GM12891 (cell line): ENCODE measurements around the gene SERPINB12. TPM values are rescaled to one million over a fixed set of nuclear protein-coding genes. Genes with fewer than 3 reads are reported as not detected.
A peak's percentile ranks its signal among the peaks of the same experiment; 100 is the strongest.

Experiments
- DNase-seq: peaks from one replicate; pipeline ENCODE4 v3.0.0; 2011; ENCODE audit warnings: low spot score; ENCODE audit not compliant: insufficient read length
- FAIRE-seq: peaks from 2 replicates; lab custom pipeline; 2011; peaks lifted over from hg19 to GRCh38; lab: Jason Lieb, UNC
- PAX5 ChIP-seq: IDR thresholded peaks from 2 replicates; pipeline ENCODE4 v1.6.1; 2011; ENCODE audit warnings: low read length, moderate library complexity, mild to moderate bottlenecking; ENCODE audit not compliant: insufficient read depth, severe bottlenecking
- POLR2A ChIP-seq: IDR thresholded peaks from 2 replicates; pipeline ENCODE4 v1.6.1; 2011; ENCODE audit warnings: low read depth, low read length, control low read depth
- POLR2AphosphoS5 ChIP-seq: IDR thresholded peaks from 2 replicates; pipeline ENCODE4 v1.6.1; 2011; ENCODE audit warnings: low read depth, low read length, control low read depth
- POU2F2 ChIP-seq: IDR thresholded peaks from 2 replicates; pipeline ENCODE4 v1.6.1; 2011; ENCODE audit warnings: low read depth, mild to moderate bottlenecking, control low read depth, low read length, moderate library complexity
- SPI1 ChIP-seq: IDR thresholded peaks from 2 replicates; pipeline ENCODE4 v1.6.1; 2011; ENCODE audit warnings: low read depth, low read length, control low read depth
- TAF1 ChIP-seq: IDR thresholded peaks from 2 replicates; pipeline ENCODE4 v1.6.1; 2011; ENCODE audit warnings: low read depth, low read length, control low read depth
- polyA plus RNA-seq: library from polyadenylated mRNA; unstranded; fragments of >200 nt; gene quantifications from one replicate; pipeline ENCODE4 v1.2.1, GENCODE V29; 2012; ENCODE audit warnings: low read depth, missing spikeins, inconsistent platforms; ENCODE audit not compliant: missing spikeins

Gene SERPINB12
- polyA plus RNA-seq: not detected

- DNase-seq: no peak
- TF ChIP-seq SPI1 (peak; percentile 19; the same call in 1 of the 2 replicates), POLR2AphosphoS5 (no peak)
- FAIRE-seq: no peak
Measured at GRCh38 chr18:63542069-63542468, at the start of gene SERPINB12. Gene SERPINB12, plus strand, starts transcription at chr18:63542369. Its CDS starts 13,791 bp downstream, at chr18:63556160.

DNA sequence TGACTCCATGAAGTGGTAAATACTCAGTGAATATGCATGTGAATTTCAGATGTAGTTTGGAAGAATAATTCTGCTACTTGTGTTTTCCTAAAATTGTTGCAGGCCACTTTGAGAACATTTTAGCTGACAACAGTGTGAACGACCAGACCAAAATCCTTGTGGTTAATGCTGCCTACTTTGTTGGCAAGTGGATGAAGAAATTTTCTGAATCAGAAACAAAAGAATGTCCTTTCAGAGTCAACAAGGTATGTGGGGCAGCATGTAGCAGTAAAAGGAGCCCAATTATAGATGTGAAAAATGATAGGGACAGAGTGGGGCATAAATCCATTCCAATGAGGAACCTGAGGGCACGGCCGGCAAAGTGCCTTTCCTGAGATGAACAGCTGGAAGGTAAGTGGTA is 49.3 kb upstream of the SERPINB12 start:
- FAIRE-seq (no peak), DNase-seq (no peak)
- TF ChIP-seq POLR2A: no peak
- no peak for TF ChIP-seq SPI1
- TF ChIP-seq POLR2AphosphoS5: no peak
- no peak for TF ChIP-seq TAF1
- no peak for TF ChIP-seq POU2F2

DNA sequence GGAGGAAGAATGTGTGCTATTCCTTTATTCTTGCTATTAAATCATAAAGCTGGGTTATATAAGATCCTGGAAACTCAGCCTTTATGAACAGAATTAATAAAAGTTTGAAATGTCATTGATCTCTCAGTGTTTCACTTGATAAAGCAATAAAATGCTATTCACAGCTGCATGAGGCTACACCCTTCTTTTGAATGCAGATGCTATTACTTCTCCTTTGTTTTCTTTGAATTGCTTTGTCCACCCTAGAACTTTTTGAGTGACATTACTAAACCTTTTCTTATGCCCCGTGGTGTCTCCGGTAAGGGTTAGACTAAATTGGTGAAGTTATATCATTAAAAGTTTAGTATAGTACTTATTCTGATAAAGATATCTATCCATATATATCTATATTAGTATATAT is 46.5 kb upstream of the SERPINB12 start:
- TF ChIP-seq SPI1 (no peak), PAX5 (no peak), POLR2AphosphoS5 (no peak), POU2F2 (no peak), TAF1 (no peak)
- FAIRE-seq (no peak), DNase-seq (no peak)

- FAIRE-seq: peak; percentile 20
- no peak for DNase-seq
- TF ChIP-seq POU2F2: no peak
- TF ChIP-seq PAX5: no peak
- TF ChIP-seq SPI1: no peak
- no peak for TF ChIP-seq POLR2AphosphoS5
- no peak for TF ChIP-seq TAF1
- TF ChIP-seq POLR2A: no peak
Measured at GRCh38 chr18:63505566-63506335, 36.4 kb upstream of the SERPINB12 start.

GRCh38 chr18:63506336-63506646 is 35.9 kb upstream of the SERPINB12 start:
- no peak for TF ChIP-seq SPI1
- TF ChIP-seq POLR2AphosphoS5: no peak
- no peak for TF ChIP-seq POLR2A
- no peak for TF ChIP-seq POU2F2
- TF ChIP-seq PAX5: no peak
- no peak for TF ChIP-seq TAF1
- FAIRE-seq (no peak), DNase-seq (no peak)

DNA sequence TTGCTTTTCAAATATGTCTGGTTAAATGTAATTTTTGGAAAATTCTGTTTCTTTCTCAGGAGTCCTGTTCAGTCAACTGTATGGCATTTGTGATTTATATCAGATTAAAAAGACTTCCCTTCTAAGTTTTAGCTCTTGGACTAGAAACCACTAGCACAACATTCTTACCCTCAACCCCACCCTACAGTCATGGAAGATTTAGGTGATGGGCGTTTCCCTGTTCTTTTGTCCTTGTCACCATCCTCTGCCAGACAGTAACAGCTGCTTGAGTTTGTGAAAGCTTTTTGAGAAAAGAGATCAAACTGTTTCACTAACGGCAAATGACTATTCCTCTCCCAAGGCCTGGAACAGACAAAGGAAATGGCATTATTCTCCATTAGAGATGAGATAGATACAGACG is 33.6 kb upstream of the SERPINB12 start:
- DNase-seq (no peak), FAIRE-seq (no peak)
- TF ChIP-seq SPI1: no peak
- TF ChIP-seq POU2F2: no peak
- no peak for TF ChIP-seq TAF1
- TF ChIP-seq PAX5: no peak
- TF ChIP-seq POLR2AphosphoS5: no peak
- TF ChIP-seq POLR2A: no peak

DNA sequence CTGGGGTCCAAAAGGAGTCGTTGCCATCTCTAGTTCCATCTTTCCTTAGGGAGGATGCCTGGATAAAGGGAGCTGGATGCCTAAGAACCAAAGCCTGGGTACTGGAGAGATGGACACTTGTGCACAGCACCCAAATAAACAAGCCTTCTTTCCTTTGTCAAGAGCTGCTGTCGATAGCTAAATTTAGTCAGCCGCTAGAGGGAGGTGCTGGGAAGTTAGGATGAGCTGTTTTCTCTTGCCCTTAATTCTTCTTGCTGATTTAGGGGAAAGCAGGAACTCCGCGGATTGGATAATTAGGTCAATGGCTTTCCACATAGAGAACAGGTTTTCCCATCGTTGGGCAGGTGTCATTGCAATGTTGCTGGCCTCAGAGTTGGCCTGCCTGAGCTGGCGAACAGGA is 30.9 kb upstream of the SERPINB12 start:
- DNase-seq: no peak
- no peak for TF ChIP-seq POLR2AphosphoS5
- TF ChIP-seq TAF1: no peak
- TF ChIP-seq POLR2A: no peak
- no peak for TF ChIP-seq PAX5
- no peak for TF ChIP-seq POU2F2
- TF ChIP-seq SPI1: no peak
- peak; percentile 38 for FAIRE-seq

DNA sequence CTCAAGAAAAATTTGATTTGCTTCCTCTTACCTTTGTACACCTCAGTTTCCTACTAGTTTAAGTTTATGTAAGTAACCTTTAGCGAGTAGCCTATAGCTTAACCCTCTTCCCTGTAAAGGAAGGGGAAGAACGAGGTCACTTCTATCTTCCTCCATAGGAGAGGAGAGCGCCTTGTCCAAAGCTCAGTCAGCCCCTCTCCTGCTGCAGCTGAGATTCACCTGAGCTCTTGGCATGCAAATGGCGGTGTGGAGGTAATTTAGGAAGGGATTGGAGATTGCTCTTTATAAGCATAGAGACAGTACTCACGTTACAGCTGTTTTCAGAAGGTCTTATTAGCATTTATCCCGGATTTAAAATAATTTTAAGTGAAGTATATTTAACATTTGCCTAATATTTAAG is 27.8 kb upstream of the SERPINB12 start:
- DNase-seq (no peak), FAIRE-seq (no peak)
- TF ChIP-seq POU2F2: no peak
- no peak for TF ChIP-seq POLR2AphosphoS5
- no peak for TF ChIP-seq SPI1
- TF ChIP-seq TAF1: no peak
- TF ChIP-seq PAX5: no peak
- TF ChIP-seq POLR2A: no peak

DNA sequence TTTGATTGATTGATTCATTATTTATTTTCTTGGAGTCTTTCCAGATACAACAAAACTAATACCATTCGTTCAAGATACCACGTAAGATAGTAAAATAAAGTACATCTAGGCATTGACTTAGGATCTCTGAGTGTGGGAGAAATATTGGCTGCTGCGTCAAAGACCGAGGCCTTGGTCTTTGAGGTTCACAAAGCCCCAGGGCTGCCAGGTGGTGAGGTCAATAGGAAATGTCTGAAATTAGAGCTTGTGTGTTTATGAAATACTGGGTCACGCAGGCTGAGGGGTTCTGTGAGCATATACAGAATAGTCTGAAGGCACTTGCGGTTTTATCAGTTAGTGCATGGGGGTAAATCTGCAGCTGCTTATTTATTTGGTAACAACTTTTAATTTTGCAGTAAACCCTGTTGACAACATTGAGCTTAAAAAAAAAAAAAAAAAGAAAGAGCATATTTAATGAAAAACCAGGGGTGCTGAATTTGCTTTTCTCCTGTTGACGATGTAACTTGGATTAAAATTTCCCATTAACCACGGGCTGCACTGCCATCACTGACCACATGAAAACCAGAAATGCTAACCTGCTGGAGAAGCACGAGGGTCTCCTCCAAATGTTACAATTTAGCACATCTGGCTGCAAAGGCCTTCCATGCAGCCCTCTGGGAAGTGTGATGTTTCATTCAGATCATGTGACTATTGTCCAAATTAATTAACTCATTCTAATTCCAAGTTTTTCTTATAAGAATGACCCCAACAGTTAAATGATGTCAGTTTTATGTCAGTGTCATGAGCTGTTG is 27.1 kb upstream of the SERPINB12 start:
- TF ChIP-seq TAF1 (no peak), POLR2AphosphoS5 (no peak), POLR2A (no peak), SPI1 (no peak), PAX5 (no peak), POU2F2 (no peak)
- no peak for DNase-seq
- FAIRE-seq: no peak
